B cell (primary cell): ENCODE data around the gene DENND1A. TPM values are rescaled to one million over a fixed set of nuclear protein-coding genes. Genes with fewer than 3 reads are reported as not detected.
A peak's percentile ranks its signal among the peaks of the same experiment; 100 is the strongest.

Experiments used
- ATAC-seq: fragments of 200-7000 bp; cut with Tn5 transposase; one replicate; pipeline ENCODE4 v1.10.0; 2021; ENCODE audit warnings: low read depth, mild to moderate bottlenecking, moderate number of reproducible peaks, moderate library complexity
- CTCF ChIA-PET: fragments of 350-600 bp; sonication (Branson Sonifier 250); formaldehyde crosslinking; loops from one replicate; lab custom pipeline; 2021; ENCODE audit warnings: antibody characterized with exemption, inconsistent platforms; lab: Charles Lee
- POLR2A ChIA-PET: fragments of 350-600 bp; sonication (Branson Sonifier 250); formaldehyde crosslinking; loops from one replicate; lab custom pipeline; 2021; ENCODE audit warnings: antibody characterized with exemption; lab: Charles Lee
- DNase-seq: peaks from one replicate; pipeline ENCODE4 v3.0.0; 2013
- H2AFZ ChIP-seq: 2 replicates; pipeline ENCODE4 v1.6.1; 2012; ENCODE audit warnings: mild to moderate bottlenecking, low read depth, low read length; ENCODE audit not compliant: insufficient read depth, poor library complexity, severe bottlenecking
- H3K27ac ChIP-seq, 2 donors: 1 replicate in 1 of 2; 2 replicates in 1 of 2; pipeline ENCODE4 v1.5.1; 2012 to 2013; ENCODE audit warnings: low read length in 2 of 2, mild to moderate bottlenecking in 2 of 2, moderate library complexity in 1 of 2
- H3K27me3 ChIP-seq, 4 experiments: fragments of 200-600 bp in 1 of 4; sonication (generic) in 1 of 4; replicated peaks in 1 of 4; 1 replicate in 2 of 4; 2 replicates in 2 of 4; pipeline versions ENCODE4 v1.6.1 to v1.7.0; 2013 to 2016; ENCODE audit warnings: low read length in 3 of 4, mild to moderate bottlenecking in 2 of 4, mixed read lengths in 1 of 4, moderate library complexity in 1 of 4; ENCODE audit not compliant: insufficient read depth in 4 of 4, control insufficient read depth in 3 of 4; ENCODE audit errors: control extremely low read depth in 1 of 4
- H3K36me3 ChIP-seq, 2 experiments: replicated peaks in 1 of 2; 1 replicate in 1 of 2; 2 replicates in 1 of 2; pipeline versions ENCODE4 v1.6.1 to v1.7.1; 2013; ENCODE audit warnings: low read length in 1 of 2; ENCODE audit not compliant: insufficient read depth in 2 of 2, control insufficient read depth in 1 of 2; ENCODE audit errors: control extremely low read depth in 1 of 2, extremely low read depth in 1 of 2
- H3K4me1 ChIP-seq, 2 donors: fragments of 200-600 bp in 1 of 2; sonication (generic) in 1 of 2; 1 replicate in 1 of 2; 2 replicates in 1 of 2; pipeline versions ENCODE4 v1.5.1 to v1.6.1; 2013 to 2017; ENCODE audit warnings: low read length in 2 of 2; ENCODE audit not compliant: control insufficient read depth in 2 of 2, insufficient read depth in 2 of 2
- H3K4me2 ChIP-seq: replicated peaks from 2 replicates; pipeline ENCODE3; 2012; ENCODE audit warnings: mild to moderate bottlenecking, low read depth, low read length; ENCODE audit not compliant: poor library complexity, severe bottlenecking
- H3K4me3 ChIP-seq, 5 experiments: fragments of 200-600 bp in 1 of 5; sonication (generic) in 1 of 5; 1 replicate in 3 of 5; 2 replicates in 2 of 5; pipeline versions ENCODE4 v1.5.1 to v1.7.0; 2011 to 2016; ENCODE audit warnings: low read length in 4 of 5, mild to moderate bottlenecking in 4 of 5, low read depth in 2 of 5, control low read depth in 1 of 5, moderate library complexity in 1 of 5; ENCODE audit not compliant: insufficient read depth in 1 of 5; ENCODE audit errors: control extremely low read depth in 1 of 5, extremely low read depth in 1 of 5
- H3K79me2 ChIP-seq: fragments of 200-600 bp; sonication (generic); one replicate; pipeline ENCODE4 v1.6.0; 2016; ENCODE audit warnings: low read length; ENCODE audit not compliant: control insufficient read depth, insufficient read depth
- H3K9ac ChIP-seq: fragments of 200-600 bp; sonication (generic); 2 replicates; pipeline ENCODE4 v1.6.1; 2017; ENCODE audit warnings: mild to moderate bottlenecking, low read length, moderate library complexity
- H3K9me3 ChIP-seq, 3 donors: one replicate each; pipeline versions ENCODE4 v1.6.1 to v1.7.1; 2013; ENCODE audit warnings: low read length in 2 of 3; ENCODE audit not compliant: control insufficient read depth in 2 of 3, insufficient read depth in 1 of 3; ENCODE audit errors: control extremely low read depth in 1 of 3
- H4K20me1 ChIP-seq: 2 replicates; pipeline ENCODE4 v1.6.0; 2012; ENCODE audit warnings: mild to moderate bottlenecking, low read length; ENCODE audit not compliant: insufficient read depth, control insufficient read depth, poor library complexity, severe bottlenecking
- H3K27ac Mint-ChIP-seq: one replicate; pipeline ENCODE4 v1.8.0; 2021; ENCODE audit warnings: mixed read lengths
- H3K27me3 Mint-ChIP-seq: one replicate; pipeline ENCODE4 v1.8.0; 2021; ENCODE audit warnings: mixed read lengths
- H3K4me1 Mint-ChIP-seq: one replicate; pipeline ENCODE4 v1.8.0; 2021; ENCODE audit warnings: mixed read lengths
- H3K4me3 Mint-ChIP-seq: one replicate; pipeline ENCODE4 v1.8.0; 2021; ENCODE audit warnings: mixed read lengths
- H3K9me3 Mint-ChIP-seq: one replicate; pipeline ENCODE4 v1.8.0; 2022; ENCODE audit warnings: mixed read lengths; ENCODE audit not compliant: insufficient read depth
- CTCF ChIP-seq: fragments of 200-600 bp; IDR thresholded peaks from one replicate; pipeline ENCODE4 v1.8.0; 2022; ENCODE audit warnings: antibody characterized with exemption, mild to moderate bottlenecking
- EZH2 ChIP-seq: IDR thresholded peaks from 2 replicates; pipeline ENCODE4 v1.6.1; 2012; ENCODE audit warnings: borderline replicate concordance, low read depth, mild to moderate bottlenecking, moderate library complexity, low read length; ENCODE audit not compliant: insufficient read depth, poor library complexity, severe bottlenecking
- WGBS: methylation state at CpG from one replicate; pipeline ENCODE4 v1.1.5; 2013; ENCODE audit warnings: missing lambda C conversion rate; ENCODE audit not compliant: insufficient coverage; 5-methylcytosine and 5-hydroxymethylcytosine counted together
- intact Hi-C: fragments of 100-400 bp; cut with micrococcal nuclease; formaldehyde crosslinking; loops from one replicate; pipeline ENCODE4 v1.10.0; 2022
- polyA plus RNA-seq: library from polyadenylated mRNA; depleted of rRNA; stranded (reverse); fragments of >200 nt; gene quantifications from 2 replicates; pipeline ENCODE4 v1.2.3, GENCODE V29; 2012
- total RNA-seq, 2 donors: library from RNA; stranded (reverse); fragments of 120-200 nt in 1 of 2; gene quantifications; 1 replicate in 1 of 2; 2 replicates in 1 of 2; pipeline versions ENCODE4 v1.2.3 to v1.2.4, GENCODE V29; 2013 to 2022

Gene DENND1A
- total and polyA plus RNA-seq, 2 donors (not counting 1 experiment from before 2014, with no cell fraction given): 10.8 to 26.0 TPM

- Mint-ChIP-seq H3K9me3 (peaks cover 2% of the 10 kb centered on the region), H3K27me3 (no peaks in the 10 kb centered on the region), H3K4me1 (peaks cover 27% of the 10 kb centered on the region), H3K4me3 (peak overlapping the region; percentile 75), H3K27ac (peak overlapping the region; percentile 17)
- H2AFZ ChIP-seq: peak overlapping the region; percentile 58
- peaks cover 2 to 8% (median 6%) of the 10 kb centered on the region in 3 donors for H3K9me3 ChIP-seq
- POLR2A ChIA-PET: interaction anchor here (0.5 to 0.7 kb wide), 3 partner anchors 8 to 1403 kb away, joined by 4 to 5 read pairs (median 4); no protein-coding TSS in a partner anchor
- intact Hi-C loops: no loop called here
- peaks cover 15% of the 10 kb centered on the region for H3K79me2 ChIP-seq
- peak overlapping the region in 4 of 5 experiments; percentile 18 to 63 (median 36) for H3K4me3 ChIP-seq
- H4K20me1 ChIP-seq: no peaks in the 10 kb centered on the region
- H3K27ac ChIP-seq: peak overlapping the region in 1 of 2 donors; percentile 40
- 0% methylated on average over 3 of the region's 7 CpGs for WGBS
- peak; percentile 49 for DNase-seq
- TF ChIP-seq EZH2: no peak
- TF ChIP-seq CTCF: no peak
- ATAC-seq: peak; percentile 62
- H3K4me1 ChIP-seq: peaks cover 14 to 17% of the 10 kb centered on the region in 2 donors
- CTCF ChIA-PET: interaction anchor here (0.6 to 2.4 kb wide), 5 partner anchors 11 to 484 kb away, joined by 3 to 6 read pairs (median 3); no protein-coding TSS in a partner anchor
- H3K36me3 ChIP-seq: peaks cover 0 to 4% of the 10 kb centered on the region in 2 experiments
- H3K4me2 ChIP-seq: peak overlapping the region; percentile 71
- H3K9ac ChIP-seq: peak overlapping the region; percentile 51
- no peaks in the 10 kb centered on the region for H3K27me3 ChIP-seq
Measured at GRCh38 chr9:123834889-123835562, 94.9 kb downstream of the DENND1A start.
